ENCODE measurements around the gene PRICKLE4.

DNA sequence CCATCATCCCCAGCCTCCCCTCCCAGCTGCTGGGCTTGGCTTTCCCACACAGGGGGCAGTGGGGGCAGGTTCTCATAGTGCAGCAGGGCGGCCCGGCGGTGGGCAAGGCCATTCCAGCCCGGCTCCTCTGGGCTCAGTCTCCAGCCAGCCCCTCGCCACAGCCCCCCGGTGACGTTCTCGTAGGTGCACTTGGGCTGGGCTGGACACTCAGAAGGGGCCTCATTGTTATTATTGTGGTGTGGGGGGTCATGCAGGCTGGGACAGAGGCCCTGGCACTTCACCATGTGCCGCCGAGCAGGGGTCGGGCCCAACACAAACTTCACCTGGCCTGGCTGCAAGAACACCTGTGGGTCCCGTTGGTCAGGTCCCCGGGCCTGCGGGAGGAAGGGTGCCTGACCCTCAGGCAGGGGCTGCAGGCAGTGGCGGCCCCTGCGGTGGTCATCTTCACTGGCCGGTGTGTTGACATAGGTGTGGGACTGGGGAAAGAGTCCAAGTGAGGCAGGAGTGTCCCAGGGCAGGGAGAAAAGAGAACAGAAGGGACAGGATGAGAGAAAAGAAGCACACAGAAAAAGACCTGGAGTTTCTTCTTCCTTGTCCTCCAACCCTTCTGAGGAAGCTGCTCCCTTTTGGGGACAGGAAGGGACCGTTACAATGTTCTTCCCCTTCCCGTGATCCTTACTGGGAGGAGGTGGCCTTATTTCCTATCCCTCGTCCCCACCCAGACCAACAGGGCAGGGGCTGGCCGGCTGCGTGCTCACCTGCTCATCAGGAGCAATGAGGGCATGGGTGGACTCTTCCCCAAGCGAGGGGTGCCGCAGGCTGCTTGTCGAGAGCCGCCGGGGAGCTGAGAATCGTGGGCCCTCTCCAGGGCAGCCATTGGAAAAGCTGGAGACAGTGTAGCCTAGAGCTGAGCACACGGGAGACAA lies 9.3 kb upstream of the PRICKLE4 start:
- TF ChIP-seq, protein P1, sequence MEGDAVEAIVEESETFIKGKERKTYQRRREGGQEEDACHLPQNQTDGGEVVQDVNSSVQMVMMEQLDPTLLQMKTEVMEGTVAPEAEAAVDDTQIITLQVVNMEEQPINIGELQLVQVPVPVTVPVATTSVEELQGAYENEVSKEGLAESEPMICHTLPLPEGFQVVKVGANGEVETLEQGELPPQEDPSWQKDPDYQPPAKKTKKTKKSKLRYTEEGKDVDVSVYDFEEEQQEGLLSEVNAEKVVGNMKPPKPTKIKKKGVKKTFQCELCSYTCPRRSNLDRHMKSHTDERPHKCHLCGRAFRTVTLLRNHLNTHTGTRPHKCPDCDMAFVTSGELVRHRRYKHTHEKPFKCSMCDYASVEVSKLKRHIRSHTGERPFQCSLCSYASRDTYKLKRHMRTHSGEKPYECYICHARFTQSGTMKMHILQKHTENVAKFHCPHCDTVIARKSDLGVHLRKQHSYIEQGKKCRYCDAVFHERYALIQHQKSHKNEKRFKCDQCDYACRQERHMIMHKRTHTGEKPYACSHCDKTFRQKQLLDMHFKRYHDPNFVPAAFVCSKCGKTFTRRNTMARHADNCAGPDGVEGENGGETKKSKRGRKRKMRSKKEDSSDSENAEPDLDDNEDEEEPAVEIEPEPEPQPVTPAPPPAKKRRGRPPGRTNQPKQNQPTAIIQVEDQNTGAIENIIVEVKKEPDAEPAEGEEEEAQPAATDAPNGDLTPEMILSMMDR (IDR thresholded peaks at IDR 0.05), result no peak
- TF ChIP-seq POLR2A (IDR thresholded peaks at IDR 0.05), result no peak

Measured in prostate gland (tissue), 2 donors.